Progenitor cell of endocrine pancreas (in vitro differentiated cells): ENCODE data around the gene OVOL1. TPM values are rescaled to one million over a fixed set of nuclear protein-coding genes. Genes with fewer than 3 reads are reported as not detected.
A peak's percentile ranks its signal among the peaks of the same experiment; 100 is the strongest.

Source experiments
- DNase-seq: peaks from one replicate; pipeline ENCODE4 v3.0.0; 2021; ENCODE audit warnings: low spot score; ENCODE audit not compliant: unreplicated experiment
- H3K27ac Mint-ChIP-seq: 2 replicates; pipeline ENCODE4 v1.8.0; 2021; ENCODE audit warnings: mild to moderate bottlenecking, moderate library complexity, mixed read lengths
- H3K27me3 Mint-ChIP-seq: 2 replicates; pipeline ENCODE4 v1.8.0; 2021; ENCODE audit warnings: mixed read lengths
- H3K36me3 Mint-ChIP-seq: 2 replicates; pipeline ENCODE4 v1.8.0; 2022; ENCODE audit warnings: mixed read lengths; ENCODE audit not compliant: insufficient read depth
- H3K4me1 Mint-ChIP-seq: 2 replicates; pipeline ENCODE4 v1.8.0; 2021; ENCODE audit warnings: low read depth, mixed read lengths
- H3K4me3 Mint-ChIP-seq: 2 replicates; pipeline ENCODE4 v1.8.0; 2021; ENCODE audit warnings: low read depth, mild to moderate bottlenecking, moderate library complexity, mixed read lengths
- H3K9me3 Mint-ChIP-seq: 2 replicates; pipeline ENCODE4 v1.8.0; 2021; ENCODE audit warnings: low read depth, mixed read lengths
- total RNA-seq: library from RNA; stranded (reverse); gene quantifications from 2 replicates; pipeline ENCODE4 v1.2.1, GENCODE V29; 2021
- TF ChIP-seq, protein P1 (sequence below): fragments of 200-600 bp; sonication (generic); IDR thresholded peaks from one replicate; pipeline ENCODE4 v1.5.0; 2021; ENCODE audit warnings: antibody characterized with exemption, mild to moderate bottlenecking; ENCODE audit not compliant: unreplicated experiment

Gene OVOL1
- total RNA-seq, 1 donor from 2014 or later: 12.7 TPM

- H3K4me1 Mint-ChIP-seq: peaks cover 25% of the 10 kb centered on the region
- peak overlapping the region; percentile 92 for H3K27ac Mint-ChIP-seq
- H3K9me3 Mint-ChIP-seq: no peaks in the 10 kb centered on the region
- TF ChIP-seq, protein P1, sequence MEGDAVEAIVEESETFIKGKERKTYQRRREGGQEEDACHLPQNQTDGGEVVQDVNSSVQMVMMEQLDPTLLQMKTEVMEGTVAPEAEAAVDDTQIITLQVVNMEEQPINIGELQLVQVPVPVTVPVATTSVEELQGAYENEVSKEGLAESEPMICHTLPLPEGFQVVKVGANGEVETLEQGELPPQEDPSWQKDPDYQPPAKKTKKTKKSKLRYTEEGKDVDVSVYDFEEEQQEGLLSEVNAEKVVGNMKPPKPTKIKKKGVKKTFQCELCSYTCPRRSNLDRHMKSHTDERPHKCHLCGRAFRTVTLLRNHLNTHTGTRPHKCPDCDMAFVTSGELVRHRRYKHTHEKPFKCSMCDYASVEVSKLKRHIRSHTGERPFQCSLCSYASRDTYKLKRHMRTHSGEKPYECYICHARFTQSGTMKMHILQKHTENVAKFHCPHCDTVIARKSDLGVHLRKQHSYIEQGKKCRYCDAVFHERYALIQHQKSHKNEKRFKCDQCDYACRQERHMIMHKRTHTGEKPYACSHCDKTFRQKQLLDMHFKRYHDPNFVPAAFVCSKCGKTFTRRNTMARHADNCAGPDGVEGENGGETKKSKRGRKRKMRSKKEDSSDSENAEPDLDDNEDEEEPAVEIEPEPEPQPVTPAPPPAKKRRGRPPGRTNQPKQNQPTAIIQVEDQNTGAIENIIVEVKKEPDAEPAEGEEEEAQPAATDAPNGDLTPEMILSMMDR: no peak
- H3K27me3 Mint-ChIP-seq: peaks cover 27% of the 10 kb centered on the region
- no peaks in the 10 kb centered on the region for H3K36me3 Mint-ChIP-seq
- peak overlapping the region; percentile 82 for H3K4me3 Mint-ChIP-seq
- DNase-seq: no peak
These were observed 666 bp upstream of the OVOL1 start for GRCh38 chr11:65786008-65786785.

DNA sequence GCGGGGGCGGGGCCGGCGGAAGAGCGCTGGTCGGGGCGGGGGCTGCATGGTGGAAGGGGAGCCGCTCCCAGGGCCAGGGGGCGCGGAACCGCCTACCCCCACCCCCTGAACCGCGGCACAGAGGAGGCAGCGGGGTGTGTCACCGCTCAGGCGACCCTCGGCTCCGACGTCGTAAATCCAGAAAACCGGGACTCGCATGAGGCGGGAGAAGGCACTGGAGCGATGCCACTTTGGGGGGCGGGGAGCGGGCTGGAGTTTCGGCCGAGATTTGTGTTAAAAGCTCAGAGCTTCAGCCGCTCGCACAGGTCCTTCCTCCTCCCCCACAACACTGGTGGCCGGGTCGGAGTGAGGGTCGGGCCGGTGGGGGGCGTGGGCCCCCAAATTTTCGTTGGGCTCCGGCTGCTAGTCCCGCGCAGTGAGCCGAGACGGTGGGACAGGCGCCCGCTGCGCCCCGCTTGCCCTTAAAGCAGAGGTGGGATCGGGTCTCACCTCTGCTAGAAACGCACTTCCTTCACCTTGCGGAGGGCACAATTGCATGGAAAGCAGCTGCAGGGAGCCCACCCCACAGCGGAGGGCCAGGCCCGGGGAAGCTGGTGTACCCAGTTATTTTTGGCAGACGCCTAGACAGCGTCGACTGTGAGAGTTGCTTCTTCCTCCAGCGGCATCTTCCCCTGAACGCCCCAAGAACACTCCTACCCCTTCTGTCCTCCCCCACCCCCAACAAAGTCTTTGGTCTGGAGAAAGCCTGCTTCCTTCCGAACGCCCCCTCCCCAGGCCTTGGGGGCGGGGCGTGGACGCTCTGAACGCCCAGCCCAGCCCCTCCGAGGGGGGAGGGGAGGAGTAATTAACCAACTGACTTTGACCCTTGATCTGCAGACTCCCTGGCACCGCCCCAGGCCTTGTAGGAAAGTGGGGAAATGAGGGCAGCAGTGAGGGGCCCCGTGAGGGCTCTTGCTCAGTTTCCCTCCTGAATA is 1.1 kb downstream of the OVOL1 start:
- Mint-ChIP-seq H3K27ac (peak overlapping the region; percentile 96), H3K4me3 (peak overlapping the region; percentile 79), H3K9me3 (no peaks in the 10 kb centered on the region), H3K36me3 (peaks cover 2% of the 10 kb centered on the region), H3K27me3 (peaks cover 25% of the 10 kb centered on the region), H3K4me1 (peaks cover 25% of the 10 kb centered on the region)
- peak; percentile 40 for DNase-seq
- TF ChIP-seq, protein P1: no peak

DNA sequence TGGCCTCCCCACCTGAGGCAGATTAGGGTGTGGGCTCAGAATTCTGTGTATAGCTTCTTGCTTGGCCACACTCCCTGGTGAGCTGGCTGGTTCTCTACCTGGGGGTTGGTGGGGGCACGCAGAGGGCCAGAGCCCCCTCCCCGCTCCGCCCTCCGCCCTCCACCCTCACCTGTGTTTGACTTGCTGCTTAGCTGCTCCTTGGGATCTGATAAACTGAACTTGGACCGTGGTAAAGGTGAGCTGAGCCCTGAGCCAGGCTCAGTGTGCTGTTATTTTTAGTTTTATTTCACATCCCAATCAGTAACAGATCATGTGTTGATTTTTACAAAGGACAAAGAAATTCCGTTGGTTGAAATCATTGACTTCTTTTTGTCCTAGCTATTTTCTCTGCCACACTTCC is 2.0 kb downstream of the OVOL1 start:
- Mint-ChIP-seq H3K27ac (peak overlapping the region; percentile 96), H3K4me1 (peaks cover 24% of the 10 kb centered on the region), H3K4me3 (peak overlapping the region; percentile 79), H3K27me3 (peaks cover 19% of the 10 kb centered on the region), H3K36me3 (peaks cover 2% of the 10 kb centered on the region), H3K9me3 (no peaks in the 10 kb centered on the region)
- TF ChIP-seq, protein P1: no peak
- DNase-seq: no peak

- peak overlapping the region; percentile 96 for H3K27ac Mint-ChIP-seq
- peak overlapping the region; percentile 79 for H3K4me3 Mint-ChIP-seq
- DNase-seq: no peak
- H3K9me3 Mint-ChIP-seq: no peaks in the 10 kb centered on the region
- peaks cover 21% of the 10 kb centered on the region for H3K4me1 Mint-ChIP-seq
- peaks cover 3% of the 10 kb centered on the region for H3K36me3 Mint-ChIP-seq
- peaks cover 14% of the 10 kb centered on the region for H3K27me3 Mint-ChIP-seq
- TF ChIP-seq, protein P1: no peak
These were observed 2.6 kb downstream of the OVOL1 start for GRCh38 chr11:65789230-65790103.
